Stimulated activated CD8-positive, alpha-beta memory T cell treated with anti-CD3 and anti-CD28 coated beads, Interleukin-15, amount 100 ng/mL, for 48 hours (primary cell): Measurements from ENCODE around the gene MMRN1.

ENCODE experiments used
- DNase-seq, 2 donors: peaks; one replicate each; pipeline ENCODE4 v3.0.0-alpha.2; 2020; ENCODE audit warnings: low read depth in 2 of 2

MMRN1 gene

DNA sequence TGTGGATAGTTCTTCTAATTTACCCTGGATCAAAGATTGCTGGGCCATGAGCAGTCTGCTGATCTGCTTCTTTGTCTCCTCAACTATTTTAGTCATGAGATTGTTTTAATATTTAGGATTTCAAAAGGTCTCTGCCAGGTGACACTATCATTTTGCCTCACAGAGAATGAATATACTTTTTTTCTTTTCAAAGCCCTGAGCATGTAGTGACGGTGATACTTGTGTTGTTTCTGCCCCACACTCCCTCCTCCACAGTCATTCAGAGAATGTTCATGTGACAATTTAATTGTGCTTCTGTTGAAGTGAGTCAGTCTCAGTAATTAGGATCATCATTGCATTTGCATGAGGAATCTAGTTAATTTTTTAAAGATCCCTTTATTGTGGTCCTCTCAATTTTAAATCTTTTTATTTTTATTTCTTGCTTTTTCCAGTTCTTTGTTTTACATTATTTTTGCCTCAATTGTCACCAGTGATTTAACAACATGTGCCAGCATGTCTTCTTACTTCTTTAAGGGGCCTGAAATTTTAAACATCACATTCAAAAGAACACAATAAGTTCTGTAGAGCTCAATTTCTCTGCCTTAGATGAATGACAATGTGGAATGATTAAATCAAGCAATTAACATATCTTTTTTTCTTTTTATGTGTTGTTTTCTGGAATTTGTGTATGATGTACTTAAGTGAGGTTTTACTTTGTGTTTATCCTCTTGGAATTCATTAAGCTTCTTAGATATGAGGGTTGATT is 12.3 kb downstream of the MMRN1 start:
- DNase-seq: no peak

- no peak for DNase-seq
Observed at GRCh38 chr4:89909889-89910288, 15.2 kb downstream of the MMRN1 start.

GRCh38 chr4:89913623-89914022 is 19.0 kb downstream of the MMRN1 start:
- no peak for DNase-seq

GRCh38 chr4:89914609-89915550 is 20.2 kb downstream of the MMRN1 start:
- no peak for DNase-seq

- no peak for DNase-seq
Observed at GRCh38 chr4:89915937-89916336, 21.3 kb downstream of the MMRN1 start.

- DNase-seq: no peak
Observed at GRCh38 chr4:89922848-89923416, 28.3 kb downstream of the MMRN1 start.

DNA sequence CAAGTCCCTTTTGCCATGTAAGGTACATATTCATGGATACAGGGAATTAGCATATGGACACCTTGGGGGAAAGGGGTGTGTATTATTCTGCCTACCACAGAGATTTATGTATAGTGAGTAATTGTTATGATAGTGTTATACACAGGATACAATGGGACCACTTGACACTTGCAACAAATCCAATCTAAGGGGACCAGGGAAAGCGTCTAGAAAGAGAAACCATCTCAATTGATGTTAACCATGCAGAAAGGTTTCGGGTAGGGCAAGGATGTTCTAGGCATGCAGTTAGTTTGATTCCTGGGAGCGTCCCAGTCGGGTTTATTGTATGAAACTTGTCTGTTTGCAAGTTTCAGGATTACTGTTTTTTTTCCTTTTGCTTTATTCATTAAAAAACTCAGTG is 34.2 kb downstream of the MMRN1 start:
- DNase-seq: no peak

DNA sequence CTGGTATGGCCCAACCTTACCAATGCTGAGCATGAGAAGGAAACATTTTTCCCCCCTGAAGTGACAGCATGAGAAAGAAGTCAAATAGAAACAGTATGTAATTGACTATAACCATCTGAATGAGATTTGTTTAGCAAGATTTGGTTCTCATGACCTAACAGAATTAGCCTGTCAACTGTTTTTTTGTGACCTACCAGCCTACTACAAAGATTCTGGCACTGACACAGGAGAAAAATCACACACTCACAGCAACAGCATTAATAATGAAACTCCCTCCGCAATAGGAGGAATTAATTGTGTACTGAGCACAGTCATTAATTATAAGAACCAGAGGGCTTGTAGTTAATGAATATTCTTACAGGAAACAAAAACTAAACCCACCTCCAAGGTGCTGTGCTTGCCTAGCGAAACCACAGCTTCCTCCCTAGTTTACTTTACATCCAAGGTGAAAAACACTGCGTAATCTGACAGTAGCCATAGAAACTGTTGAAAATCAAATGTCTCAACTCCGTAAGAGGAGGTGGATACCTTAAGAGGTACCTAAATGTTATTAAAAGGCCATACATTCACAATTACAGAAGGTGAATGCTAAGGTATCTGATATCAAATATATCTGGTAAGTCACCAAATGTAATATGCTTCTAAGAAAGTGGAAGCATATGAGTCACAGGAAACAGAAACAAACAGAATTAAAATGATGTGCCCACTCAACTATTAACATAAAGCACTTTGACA is 34.9 kb downstream of the MMRN1 start:
- DNase-seq: no peak

DNA sequence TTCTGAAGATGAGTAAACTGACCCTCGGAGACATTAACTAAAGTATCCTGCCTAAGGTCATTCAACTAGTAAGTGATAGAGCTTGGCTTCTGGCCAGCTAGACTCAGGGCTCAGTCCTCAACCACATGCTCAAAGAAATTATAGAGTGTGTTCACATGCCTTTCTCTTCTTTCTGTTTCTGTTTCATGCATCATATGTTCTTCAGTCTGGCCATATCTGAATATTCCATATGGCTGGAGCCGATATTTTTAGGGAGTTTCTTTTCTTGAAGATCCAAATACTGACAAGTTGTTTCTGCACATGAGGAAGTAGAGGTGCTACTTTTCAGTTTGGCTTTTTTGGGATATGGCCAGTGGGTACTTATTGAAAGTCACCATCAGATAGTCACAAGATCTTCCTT is 44.9 kb downstream of the MMRN1 start:
- no peak for DNase-seq

GRCh38 chr4:89939994-89940393 is 45.3 kb downstream of the MMRN1 start:
- no peak for DNase-seq

DNA sequence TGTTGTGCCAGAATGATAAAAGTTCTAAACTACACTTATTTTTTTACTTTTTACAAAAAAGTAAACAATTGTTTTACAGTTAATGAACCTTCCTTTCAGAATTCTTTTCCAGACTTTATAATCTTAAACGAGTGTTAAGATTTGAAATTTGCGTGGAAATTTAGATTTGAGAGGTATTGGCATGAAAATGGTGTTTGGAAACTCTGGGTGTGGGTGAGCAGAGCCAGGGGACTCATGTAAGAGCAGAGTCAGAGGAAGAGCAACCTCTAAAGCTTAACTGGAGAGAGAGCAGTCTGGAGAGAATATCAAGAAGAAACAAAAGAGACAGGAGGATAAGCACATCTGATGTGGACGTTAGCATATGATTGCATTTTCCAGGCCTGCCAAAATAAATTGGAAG is 48.2 kb downstream of the MMRN1 start:
- no peak for DNase-seq

DNA sequence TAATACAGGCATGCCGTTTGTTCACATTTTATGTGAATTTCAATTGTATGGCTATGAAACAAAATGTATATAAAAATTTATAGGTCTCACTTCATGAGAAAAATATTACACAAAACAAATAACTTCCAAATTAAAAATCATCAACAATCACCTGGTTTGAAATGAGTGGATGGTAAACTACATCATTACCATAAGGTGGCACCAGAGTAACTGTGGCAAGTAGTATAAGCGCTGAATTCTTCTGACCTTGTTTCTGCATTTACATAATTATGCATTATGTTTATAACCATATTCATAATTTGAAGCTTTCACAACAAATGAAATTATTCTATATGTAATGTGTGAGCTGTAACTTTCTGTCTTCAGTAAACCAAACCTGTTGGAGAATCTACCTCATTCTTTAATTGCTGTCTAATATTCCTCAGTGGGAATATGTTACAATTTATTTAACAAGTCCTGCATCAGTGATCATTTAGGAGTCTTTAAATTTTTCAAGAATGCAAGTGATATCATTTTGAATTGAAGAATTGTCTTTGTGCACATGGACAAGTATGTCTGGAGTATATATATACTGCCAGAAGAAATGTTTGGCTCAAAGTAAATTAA is 55.2 kb downstream of the MMRN1 start:
- no peak for DNase-seq

DNA sequence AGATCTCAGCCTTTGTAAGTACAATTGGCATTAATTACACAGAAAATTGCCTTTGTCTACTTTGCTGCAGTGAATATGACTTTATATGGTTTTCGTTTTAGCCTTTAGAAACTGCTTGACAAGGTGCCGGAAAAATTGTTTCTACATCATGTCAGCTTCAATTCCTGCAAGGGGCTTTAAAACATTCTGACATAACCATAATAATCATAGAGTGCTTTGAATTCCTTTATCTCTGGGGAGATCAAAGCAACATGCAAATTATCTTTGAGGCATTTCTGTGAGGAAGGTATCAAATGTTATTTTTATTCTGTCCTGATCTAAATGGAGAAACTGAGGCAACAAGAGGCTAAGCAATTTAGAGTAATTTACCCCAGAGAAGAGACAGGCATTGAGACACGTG is 57.8 kb downstream of the MMRN1 start:
- no peak for DNase-seq

DNA sequence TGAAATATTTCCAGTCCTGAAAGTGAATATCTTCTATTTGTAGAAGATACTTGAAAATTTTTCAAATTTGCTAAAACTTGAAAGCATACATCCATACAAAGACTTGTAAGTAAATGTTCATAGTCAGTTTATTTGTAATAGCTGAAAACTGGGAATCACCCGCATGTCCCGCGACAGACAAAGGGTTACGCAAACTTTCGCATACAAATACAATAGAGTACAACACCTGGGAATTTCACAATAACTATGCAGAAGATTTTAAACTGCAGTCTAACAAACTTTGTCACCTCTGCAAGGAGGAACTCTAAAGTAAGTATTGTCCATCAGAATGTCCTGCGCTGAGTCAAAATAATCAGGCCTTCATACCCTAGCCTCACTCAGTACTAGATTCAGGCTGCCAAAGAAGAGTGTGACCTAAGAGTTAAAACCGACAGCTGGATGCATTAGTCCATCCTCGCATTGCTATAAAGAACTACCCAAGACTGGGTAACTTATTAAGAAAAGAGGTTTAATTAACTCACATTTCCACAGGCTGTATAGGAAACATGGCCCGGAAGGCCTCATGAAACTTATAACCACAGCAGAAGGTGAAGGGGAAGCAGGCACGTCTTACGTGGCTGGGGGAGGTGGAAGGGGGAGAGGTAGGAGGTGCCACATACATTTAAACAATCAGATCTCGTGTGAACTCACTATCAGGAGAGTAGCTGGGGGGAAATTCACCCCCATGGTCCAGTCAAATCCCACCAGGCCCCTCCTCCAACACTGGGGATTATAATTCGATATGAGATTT is 60.4 kb downstream of the MMRN1 start:
- no peak for DNase-seq

DNA sequence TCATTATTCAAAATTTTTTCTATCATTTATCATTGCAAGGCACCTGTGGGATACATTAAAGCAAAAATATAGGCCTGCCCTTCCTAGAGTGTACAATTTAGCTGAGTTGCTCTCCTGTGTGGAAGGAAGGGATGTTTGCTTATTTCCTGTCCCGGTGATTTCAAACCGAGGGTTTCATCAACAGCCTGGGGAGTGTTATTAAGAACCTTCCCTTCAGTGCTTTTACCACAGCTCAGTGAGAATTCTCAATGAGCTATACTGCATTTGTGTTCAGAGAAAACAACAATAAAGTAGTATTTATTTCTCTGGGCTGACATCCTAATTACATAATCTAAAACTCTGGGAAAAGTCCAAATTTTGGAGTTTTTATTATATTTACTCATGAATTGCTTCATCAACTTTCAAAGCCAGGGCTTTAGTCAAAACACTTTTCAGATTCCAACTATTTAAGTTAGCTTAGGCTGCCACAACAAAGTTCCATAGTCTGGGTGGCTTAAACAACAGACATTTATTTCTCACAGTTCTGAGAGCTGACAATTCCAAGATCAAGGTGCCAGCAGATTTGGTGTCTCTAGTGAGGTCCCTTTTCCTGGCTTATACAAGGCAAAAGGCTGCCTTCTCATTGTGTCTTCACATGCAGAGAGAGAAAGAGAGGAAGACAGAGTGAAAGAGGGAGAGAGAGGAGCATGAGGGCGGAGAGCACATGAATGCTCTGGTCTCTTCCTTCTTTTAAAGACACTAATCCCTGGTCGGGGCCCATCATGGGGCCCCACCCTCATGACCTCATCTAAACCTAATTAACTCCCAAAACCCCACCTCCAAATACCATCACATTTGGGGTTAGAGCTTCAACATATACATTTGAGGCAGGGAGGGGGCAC is 62.6 kb downstream of the MMRN1 start:
- DNase-seq: no peak

- DNase-seq: no peak
Observed at GRCh38 chr4:89981789-89982334, 87.2 kb downstream of the MMRN1 start.

DNA sequence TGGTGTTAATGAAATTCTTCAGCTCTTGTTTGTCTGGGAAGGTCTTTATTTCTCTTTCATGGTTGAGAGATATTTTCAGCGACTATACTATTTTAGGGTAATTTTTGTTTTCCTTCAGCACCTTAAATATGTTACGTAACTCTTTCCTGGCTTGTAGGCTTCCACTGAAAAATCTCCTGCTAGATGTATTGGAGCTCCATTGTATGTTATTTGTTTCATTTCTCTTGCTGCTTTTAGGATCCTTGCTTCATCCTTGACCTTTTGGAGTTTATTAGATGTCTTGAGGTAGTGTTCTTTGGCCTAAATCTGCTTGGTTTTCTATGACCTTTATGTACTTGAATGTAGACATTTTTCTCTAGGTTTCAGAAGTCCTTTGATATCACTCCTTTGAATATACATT is 93.6 kb downstream of the MMRN1 start:
- no peak for DNase-seq

DNA sequence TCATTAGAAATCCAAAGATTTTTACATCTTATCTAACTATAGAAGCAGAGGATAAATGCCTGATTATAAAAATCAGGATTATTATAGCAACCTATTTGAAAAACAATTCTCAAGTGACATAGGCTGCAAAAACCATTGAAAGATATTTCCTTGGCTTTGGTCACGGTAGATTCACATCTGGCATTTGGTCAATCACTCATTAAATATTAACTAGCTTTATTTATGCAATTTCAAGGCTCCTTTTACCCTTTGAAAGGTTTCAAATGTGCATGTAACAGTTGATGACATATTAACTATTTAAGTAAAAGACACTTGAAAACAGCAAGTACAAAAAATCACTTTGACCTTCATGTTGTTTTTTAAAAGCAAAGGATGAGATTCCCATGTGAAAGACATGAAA is 98.1 kb downstream of the MMRN1 start:
- DNase-seq: no peak

DNA sequence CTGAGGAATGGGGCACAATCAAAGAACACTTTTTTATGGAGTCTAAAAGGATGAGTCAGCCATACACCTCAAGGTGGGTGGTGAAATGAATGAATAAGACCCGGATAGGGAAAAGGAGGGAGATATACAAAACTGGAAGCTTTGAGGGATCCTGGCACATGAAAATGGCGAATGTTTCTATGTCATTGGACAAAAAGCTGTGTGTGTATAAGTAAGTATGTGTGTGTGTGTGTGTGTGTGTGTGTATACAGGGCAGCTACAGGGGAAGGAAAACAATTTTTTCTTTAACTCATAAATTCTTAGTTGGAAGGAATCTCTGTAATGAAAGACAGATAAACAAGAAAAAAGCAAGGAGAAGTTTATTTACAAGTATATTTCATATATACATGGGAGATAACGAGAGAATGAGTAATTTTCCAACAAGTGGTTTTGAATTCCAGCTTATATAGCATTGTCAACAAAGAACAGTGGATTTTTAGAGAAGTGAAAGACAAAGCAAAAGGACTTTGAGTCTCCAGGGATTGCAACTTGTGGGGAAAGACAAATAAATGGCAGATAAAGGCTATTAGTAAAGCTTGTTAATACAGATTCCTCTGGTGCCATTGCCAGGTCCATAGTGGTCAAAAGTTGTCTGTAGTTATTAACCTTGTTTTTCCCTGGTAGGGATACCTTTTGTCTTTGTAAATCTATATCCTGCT is 99.7 kb downstream of the MMRN1 start:
- DNase-seq: no peak
